ENCODE data around the gene ECSIT.

The ECSIT gene

GRCh38 chr19:11456659-11457058 is 72.3 kb downstream of the ECSIT start:
- no peak for DNase-seq (ENCODE audit: extremely low spot score, insufficient read length, low read depth)
- FAIRE-seq: no peak

Data from GM18507 (cell line).